Kidney epithelial cell (primary cell): ENCODE results near the gene KSR2. TPM values are rescaled to one million over a fixed set of nuclear protein-coding genes. Genes with fewer than 3 reads are reported as not detected.

Experiments used
- DNase-seq: peaks from one replicate; pipeline ENCODE4 v3.0.0-alpha.2; 2010; ENCODE audit warnings: low read depth
- H3K27me3 ChIP-seq: 2 replicates; pipeline ENCODE4 v1.6.0; 2011; ENCODE audit warnings: low read length; ENCODE audit not compliant: control insufficient read depth, insufficient read depth
- H3K36me3 ChIP-seq: 2 replicates; pipeline ENCODE4 v1.5.1; 2011; ENCODE audit warnings: low read length; ENCODE audit not compliant: control insufficient read depth, insufficient read depth
- H3K4me3 ChIP-seq: 2 replicates; pipeline ENCODE4 v1.5.1; 2011; ENCODE audit warnings: low read depth, mild to moderate bottlenecking, control low read depth, low read length
- CTCF ChIP-seq: IDR thresholded peaks from 2 replicates; pipeline ENCODE4 v1.5.1; 2011; ENCODE audit warnings: mild to moderate bottlenecking, moderate library complexity, low read length, control low read depth, inconsistent platforms; ENCODE audit not compliant: insufficient read depth, poor library complexity, severe bottlenecking
- total RNA-seq: library from RNA; depleted of rRNA; stranded (reverse); fragments of >200 nt; gene quantifications from 2 replicates; pipeline ENCODE4 v1.2.3, GENCODE V29; 2015

KSR2 gene
- total RNA-seq, 1 donor from 2014 or later = 0.29 TPM

DNA sequence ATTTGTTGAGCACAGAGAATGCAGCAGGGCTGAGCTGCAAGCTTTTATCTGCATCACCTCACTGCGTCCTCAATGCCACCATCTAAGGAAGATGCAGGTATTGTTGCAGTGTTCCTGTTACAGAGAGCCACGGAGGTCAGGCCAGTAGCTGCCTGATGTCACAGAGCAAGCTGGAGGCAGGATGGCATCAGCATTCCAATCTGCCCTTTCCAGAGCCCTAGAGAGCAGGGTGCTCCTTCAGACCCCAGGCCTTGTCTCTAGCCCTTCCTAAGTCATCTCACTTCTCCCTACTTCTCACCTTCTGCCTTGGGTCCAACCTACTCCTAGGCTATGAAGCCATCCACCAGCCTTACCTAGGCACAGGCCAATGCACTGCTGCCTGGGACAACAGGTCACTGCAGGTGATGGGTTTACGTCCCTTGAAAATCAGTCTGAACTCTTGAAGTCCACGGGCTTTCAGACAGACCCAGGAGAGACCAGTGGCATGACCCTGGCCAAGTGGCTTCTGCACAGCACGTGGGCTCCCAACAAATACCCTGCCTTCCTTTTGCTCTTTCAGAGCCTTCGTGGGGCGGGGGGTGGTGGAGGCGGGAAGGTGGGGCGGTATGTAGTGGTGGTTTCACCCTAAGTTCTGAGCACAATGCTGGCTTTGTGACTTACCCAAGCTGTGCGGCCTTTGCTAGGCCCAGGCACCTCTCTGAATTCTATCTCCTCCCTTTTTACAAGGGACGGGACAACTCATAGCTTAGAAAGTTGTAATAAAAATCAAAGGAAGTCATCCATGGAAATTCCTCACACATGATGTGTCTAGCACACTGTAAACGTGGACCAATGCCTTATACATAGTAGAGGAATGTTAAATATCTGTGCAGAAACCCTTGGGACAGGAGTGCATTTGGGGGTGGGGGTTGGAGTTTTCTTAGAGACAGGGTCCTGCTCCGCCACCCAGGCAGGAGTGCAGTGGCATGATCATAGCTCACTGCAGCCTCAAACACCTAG is 136.0 kb downstream of the KSR2 start:
- peak; percentile 65 for DNase-seq
- Histone ChIP-seq H3K27me3 (no peaks in the 10 kb centered on the region), H3K4me3 (no peak overlapping the region), H3K36me3 (no peaks in the 10 kb centered on the region)
- no peak for TF ChIP-seq CTCF

DNA sequence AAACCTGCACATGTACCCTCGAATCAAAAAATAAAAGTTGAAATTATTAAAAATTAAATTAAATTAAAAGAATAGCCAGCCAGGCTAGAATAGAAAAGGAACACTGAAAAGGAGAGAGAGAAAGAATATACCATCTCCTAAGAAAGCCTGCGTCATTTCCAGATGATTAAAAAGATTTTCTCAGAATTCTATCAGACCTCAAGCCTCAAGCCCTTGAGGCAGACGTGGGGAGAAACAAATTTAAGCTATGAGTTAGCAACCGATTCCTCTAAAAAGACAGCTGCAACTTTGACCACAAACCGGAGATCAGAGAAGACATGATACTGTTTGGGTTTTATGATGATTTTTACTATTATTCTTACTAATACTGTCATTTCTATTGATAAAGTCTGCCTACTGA is 138.3 kb downstream of the KSR2 start:
- no peaks in the 10 kb centered on the region for H3K36me3 ChIP-seq
- no peak overlapping the region for H3K4me3 ChIP-seq
- TF ChIP-seq CTCF = no peak
- H3K27me3 ChIP-seq = no peaks in the 10 kb centered on the region
- no peak for DNase-seq

DNA sequence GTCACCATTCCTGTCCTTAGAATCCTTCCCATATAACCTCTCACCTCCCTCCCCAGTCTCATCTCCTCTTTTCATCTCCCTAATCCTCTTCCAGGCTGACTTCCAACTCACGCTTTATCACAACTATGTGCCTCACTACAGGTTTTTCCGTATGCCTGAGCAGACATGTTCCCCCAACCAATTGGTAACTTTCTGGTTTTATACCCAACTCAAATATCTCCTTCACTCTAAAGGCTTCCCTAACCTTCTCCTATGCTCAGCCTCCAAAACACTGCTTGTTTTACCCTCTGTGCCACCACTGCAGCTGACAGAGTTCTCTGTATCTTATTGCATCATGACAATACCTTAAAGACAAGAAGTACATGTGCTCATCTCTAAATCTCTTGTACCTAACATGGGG is 139.7 kb downstream of the KSR2 start:
- TF ChIP-seq CTCF = no peak
- Histone ChIP-seq H3K27me3 (no peaks in the 10 kb centered on the region), H3K36me3 (no peaks in the 10 kb centered on the region), H3K4me3 (no peak overlapping the region)
- no peak for DNase-seq

DNA sequence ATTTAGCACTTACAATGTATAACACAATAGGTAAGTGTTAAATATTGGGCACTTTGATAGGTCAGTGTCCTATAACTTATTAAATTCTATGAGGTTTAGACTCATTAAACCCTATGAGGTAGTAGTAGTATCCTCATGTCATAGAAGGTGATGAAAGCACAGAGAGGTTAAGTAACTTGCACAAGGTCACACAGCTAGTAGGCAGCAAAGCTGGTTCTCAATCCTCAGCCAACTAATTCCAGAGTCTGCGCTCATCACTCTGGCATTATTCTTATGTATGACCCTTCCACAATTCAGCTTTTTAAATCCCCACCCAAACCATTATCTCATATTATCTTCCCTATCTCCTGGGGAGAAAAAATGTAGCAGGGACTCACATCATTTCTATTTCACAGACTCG is 141.1 kb downstream of the KSR2 start:
- no peaks in the 10 kb centered on the region for H3K36me3 ChIP-seq
- H3K27me3 ChIP-seq = no peaks in the 10 kb centered on the region
- no peak for TF ChIP-seq CTCF
- no peak for DNase-seq
- no peak overlapping the region for H3K4me3 ChIP-seq

GRCh38 chr12:117825827-117826226 is 143.0 kb downstream of the KSR2 start:
- H3K27me3 ChIP-seq = no peaks in the 10 kb centered on the region
- H3K36me3 ChIP-seq = no peaks in the 10 kb centered on the region
- no peak for TF ChIP-seq CTCF
- no peak for DNase-seq
- H3K4me3 ChIP-seq = no peak overlapping the region
